ENCODE data around the gene FKBP8.

DNA sequence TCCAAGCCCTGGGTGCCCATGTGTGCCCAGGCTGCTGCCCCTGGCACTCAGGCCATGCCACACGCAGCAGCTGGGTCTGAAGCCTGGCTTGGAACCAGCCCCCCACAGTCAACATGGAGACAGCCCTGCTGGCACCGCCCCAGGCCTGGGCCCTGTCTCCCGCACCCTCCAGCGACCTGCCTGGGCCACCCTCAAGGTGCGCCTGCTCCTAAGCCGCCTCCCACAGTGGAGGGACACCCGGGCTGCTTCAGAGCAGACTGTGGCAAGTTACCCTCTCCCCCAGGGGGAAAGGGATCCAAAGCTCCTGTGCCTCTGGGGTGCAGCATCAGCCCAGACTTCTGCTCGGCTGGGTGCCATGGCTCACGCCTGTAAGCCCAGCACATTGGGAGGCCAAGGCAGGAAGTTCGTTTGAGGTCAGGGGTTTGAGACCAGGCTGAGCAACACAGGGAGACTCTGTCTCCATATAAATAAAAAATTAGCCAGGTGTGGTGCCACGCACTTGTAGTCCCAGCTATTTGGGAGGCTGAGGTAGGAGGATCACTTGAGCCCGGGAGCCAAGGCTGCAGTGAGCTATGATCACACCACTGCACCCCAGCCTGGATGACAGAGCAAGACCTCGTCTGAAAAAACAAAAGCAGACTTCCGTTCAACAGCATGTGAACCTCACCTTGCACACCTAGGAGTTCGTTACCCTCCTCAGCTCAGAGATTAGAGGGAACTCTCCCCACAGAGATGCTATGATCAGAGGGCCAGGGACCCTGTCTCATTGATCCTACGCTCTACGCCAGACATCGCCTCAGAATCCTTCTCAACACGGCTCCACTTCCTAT lies 37.1 kb downstream of the FKBP8 start:
- TF ChIP-seq EZH2 (IDR thresholded peaks at IDR 0.05; ENCODE audit: borderline replicate concordance, insufficient read depth, low read length, poor library complexity, severe bottlenecking) (no peak), SMC3 (conservative IDR thresholded peaks at IDR 0.05; ENCODE audit: poor library complexity) (no peak), RAD21 (conservative IDR thresholded peaks at IDR 0.05) (no peak)
- TF ChIP-seq, protein P1, sequence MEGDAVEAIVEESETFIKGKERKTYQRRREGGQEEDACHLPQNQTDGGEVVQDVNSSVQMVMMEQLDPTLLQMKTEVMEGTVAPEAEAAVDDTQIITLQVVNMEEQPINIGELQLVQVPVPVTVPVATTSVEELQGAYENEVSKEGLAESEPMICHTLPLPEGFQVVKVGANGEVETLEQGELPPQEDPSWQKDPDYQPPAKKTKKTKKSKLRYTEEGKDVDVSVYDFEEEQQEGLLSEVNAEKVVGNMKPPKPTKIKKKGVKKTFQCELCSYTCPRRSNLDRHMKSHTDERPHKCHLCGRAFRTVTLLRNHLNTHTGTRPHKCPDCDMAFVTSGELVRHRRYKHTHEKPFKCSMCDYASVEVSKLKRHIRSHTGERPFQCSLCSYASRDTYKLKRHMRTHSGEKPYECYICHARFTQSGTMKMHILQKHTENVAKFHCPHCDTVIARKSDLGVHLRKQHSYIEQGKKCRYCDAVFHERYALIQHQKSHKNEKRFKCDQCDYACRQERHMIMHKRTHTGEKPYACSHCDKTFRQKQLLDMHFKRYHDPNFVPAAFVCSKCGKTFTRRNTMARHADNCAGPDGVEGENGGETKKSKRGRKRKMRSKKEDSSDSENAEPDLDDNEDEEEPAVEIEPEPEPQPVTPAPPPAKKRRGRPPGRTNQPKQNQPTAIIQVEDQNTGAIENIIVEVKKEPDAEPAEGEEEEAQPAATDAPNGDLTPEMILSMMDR (IDR thresholded peaks at IDR 0.05; ENCODE audit: poor library complexity, severe bottlenecking), result no peak

Measured in neural cell (in vitro differentiated cells).